OCI-LY7 (cell line): ENCODE measurements around the gene PIK3R3. TPM values are rescaled to one million over a fixed set of nuclear protein-coding genes. Genes with fewer than 3 reads are reported as not detected.
A peak's percentile ranks its signal among the peaks of the same experiment; 100 is the strongest.

Experiments
- BruUV-seq: library from RNA; stranded (reverse); fragments of 400-500 nt; replicated peaks from 2 replicates; lab custom pipeline; 2021; lab: Mats Ljungman, UMichigan
- CTCF ChIA-PET: fragments of 300-600 bp; sonication (Branson Sonifier 250); formaldehyde crosslinking; loops from one replicate; lab custom pipeline; 2022; ENCODE audit warnings: antibody characterized with exemption; ENCODE audit not compliant: unreplicated experiment; lab: Charles Lee
- POLR2A ChIA-PET: fragments of 300-600 bp; sonication (Branson Sonifier 250); formaldehyde crosslinking; loops from one replicate; lab custom pipeline; 2022; ENCODE audit warnings: antibody characterized with exemption; lab: Charles Lee
- DNase-seq: peaks from one replicate; pipeline ENCODE4 v3.0.0-alpha.2; 2015; ENCODE audit warnings: low spot score
- H2AFZ ChIP-seq: fragments of 200-600 bp; sonication (generic), shearing (Covaris generic); 2 replicates; pipeline ENCODE4 v1.6.1; 2014; ENCODE audit warnings: mild to moderate bottlenecking, antibody characterized with exemption, low read length, moderate library complexity
- H3K27ac ChIP-seq: fragments of 200-600 bp; sonication (generic); 2 replicates; pipeline ENCODE4 v1.5.1; 2014; ENCODE audit warnings: mixed run types, low read depth, mild to moderate bottlenecking, moderate library complexity, low read length, inconsistent platforms; ENCODE audit not compliant: poor library complexity, severe bottlenecking
- H3K36me3 ChIP-seq: fragments of 200-600 bp; sonication (generic); 2 replicates; pipeline ENCODE4 v1.6.1; 2014; ENCODE audit warnings: mild to moderate bottlenecking, antibody characterized with exemption, low read length, moderate library complexity, mixed read lengths; ENCODE audit not compliant: insufficient read depth
- H3K4me1 ChIP-seq: fragments of 200-600 bp; sonication (generic); 2 replicates; pipeline ENCODE4 v1.5.1; 2014; ENCODE audit warnings: mild to moderate bottlenecking, low read length; ENCODE audit not compliant: insufficient read depth, poor library complexity, severe bottlenecking
- H3K4me2 ChIP-seq: fragments of 200-600 bp; sonication (generic); 2 replicates; pipeline ENCODE4 v1.6.1; 2014; ENCODE audit warnings: mild to moderate bottlenecking, low read length
- H3K4me3 ChIP-seq: fragments of 200-600 bp; sonication (generic); 2 replicates; pipeline ENCODE4 v1.5.1; 2014; ENCODE audit warnings: mild to moderate bottlenecking, low read depth, low read length; ENCODE audit not compliant: poor library complexity, severe bottlenecking
- H3K79me2 ChIP-seq: fragments of 200-600 bp; sonication (generic); 2 replicates; pipeline ENCODE4 v1.6.1; 2016; ENCODE audit warnings: low read depth, mild to moderate bottlenecking, low read length, moderate library complexity, mixed read lengths; ENCODE audit not compliant: insufficient read depth
- H3K9me2 ChIP-seq: fragments of 200-600 bp; sonication (generic); 2 replicates; pipeline ENCODE4 v1.6.1; 2016; ENCODE audit warnings: mild to moderate bottlenecking, low read length, mixed read lengths; ENCODE audit not compliant: insufficient read depth
- H3K9me3 ChIP-seq: fragments of 200-600 bp; sonication (generic); 2 replicates; pipeline ENCODE4 v1.6.1; 2014; ENCODE audit warnings: mild to moderate bottlenecking, mixed run types, low read length, mixed read lengths
- H4K20me1 ChIP-seq: fragments of 200-600 bp; sonication (generic); 2 replicates; pipeline ENCODE4 v1.6.1; 2014; ENCODE audit warnings: mild to moderate bottlenecking, antibody characterized with exemption, low read length, moderate library complexity, mixed read lengths; ENCODE audit not compliant: insufficient read depth
- CTCF ChIP-seq: fragments of 200-600 bp; sonication (generic); conservative IDR thresholded peaks from 2 replicates; pipeline ENCODE4 v1.5.1; 2014; ENCODE audit warnings: mild to moderate bottlenecking, antibody characterized with exemption, low read length, moderate library complexity, mixed read lengths
- EZH2phosphoT487 ChIP-seq: fragments of 200-600 bp; sonication (generic); IDR thresholded peaks from 2 replicates; pipeline ENCODE4 v1.6.1; 2018; ENCODE audit warnings: low read depth, borderline replicate concordance, mild to moderate bottlenecking, mixed run types, antibody characterized with exemption, low read length, moderate library complexity, mixed read lengths
- intact Hi-C: fragments of 100-400 bp; cut with micrococcal nuclease; formaldehyde crosslinking; loops from one replicate; pipeline ENCODE4 v1.10.0; 2022; ENCODE audit not compliant: unreplicated experiment
- total RNA-seq, 2 experiments: library from RNA; depleted of rRNA in 1 of 2; stranded (reverse); fragments of >200 nt in 1 of 2; shearing (Covaris generic) in 1 of 2; gene quantifications; 2 replicates each; pipeline ENCODE4 v1.2.3, GENCODE V29; 2014 to 2022

The PIK3R3 gene
- total RNA-seq, 2 experiments from 2014 or later: 12.7 to 27.0 TPM

- Histone ChIP-seq H3K27ac (peak overlapping the region; percentile 100), H4K20me1 (no peaks in the 10 kb centered on the region), H3K4me2 (peak overlapping the region; percentile 84), H3K79me2 (no peaks in the 10 kb centered on the region), H3K4me1 (peaks cover 99% of the 10 kb centered on the region), H2AFZ (no peak overlapping the region), H3K9me3 (no peaks in the 10 kb centered on the region), H3K4me3 (peak overlapping the region; percentile 50), H3K36me3 (peaks cover 36% of the 10 kb centered on the region; the same call in 1 of the 2 replicates), H3K9me2 (no peaks in the 10 kb centered on the region)
- intact Hi-C loops: no loop called here
- POLR2A ChIA-PET: interaction anchor here (0.9 to 2.2 kb wide), 8 partner anchors 11 to 230 kb away, joined by 3 to 9 read pairs (median 4); partner anchors contain the start of gene P3R3URF
- BruUV-seq: no TSS peak
- CTCF ChIA-PET: interaction anchor here (1.1 kb wide), 1 partner anchor 132 kb away, joined by 3 read pairs; no protein-coding TSS in a partner anchor
- DNase-seq: peak; percentile 87
- TF ChIP-seq EZH2phosphoT487: no peak
- TF ChIP-seq CTCF: no peak
Measured at GRCh38 chr1:46041551-46041950, 90.9 kb downstream of the PIK3R3 start.

- POLR2A ChIA-PET: interaction anchor here (0.6 to 1.4 kb wide), 8 partner anchors 14 to 383 kb away, joined by 3 to 5 read pairs (median 4); partner anchors contain the start of gene TSPAN1
- Histone ChIP-seq H3K9me2 (no peaks in the 10 kb centered on the region), H3K79me2 (no peaks in the 10 kb centered on the region), H3K4me2 (peak overlapping the region; percentile 84), H3K4me1 (peaks cover 79% of the 10 kb centered on the region), H4K20me1 (no peaks in the 10 kb centered on the region), H3K9me3 (no peaks in the 10 kb centered on the region), H3K27ac (peak overlapping the region; percentile 100), H3K4me3 (no peak overlapping the region), H3K36me3 (peaks cover 42% of the 10 kb centered on the region; the same call in 1 of the 2 replicates), H2AFZ (no peak overlapping the region)
- CTCF ChIA-PET: interaction anchor here (0.6 kb wide), 1 partner anchor 190 kb away, joined by 4 read pairs; no protein-coding TSS in a partner anchor
- TF ChIP-seq EZH2phosphoT487 (no peak), CTCF (no peak)
- no peak for DNase-seq
- intact Hi-C loops: no loop called here
- BruUV-seq: no TSS peak
Measured at GRCh38 chr1:46039571-46040052, 92.8 kb downstream of the PIK3R3 start.
